B cell (primary cell): ENCODE measurements around the gene AS3MT. TPM values are rescaled to one million over a fixed set of nuclear protein-coding genes. Genes with fewer than 3 reads are reported as not detected.

Experiments
- ATAC-seq: fragments of 200-7000 bp; cut with Tn5 transposase; one replicate; pipeline ENCODE4 v1.10.0; 2021; ENCODE audit warnings: low read depth, mild to moderate bottlenecking, moderate number of reproducible peaks, moderate library complexity
- CTCF ChIA-PET: fragments of 350-600 bp; sonication (Branson Sonifier 250); formaldehyde crosslinking; loops from one replicate; lab custom pipeline; 2021; ENCODE audit warnings: antibody characterized with exemption, inconsistent platforms; lab: Charles Lee
- POLR2A ChIA-PET: fragments of 350-600 bp; sonication (Branson Sonifier 250); formaldehyde crosslinking; loops from one replicate; lab custom pipeline; 2021; ENCODE audit warnings: antibody characterized with exemption; lab: Charles Lee
- DNase-seq: peaks from one replicate; pipeline ENCODE4 v3.0.0; 2013
- H2AFZ ChIP-seq: 2 replicates; pipeline ENCODE4 v1.6.1; 2012; ENCODE audit warnings: mild to moderate bottlenecking, low read depth, low read length; ENCODE audit not compliant: insufficient read depth, poor library complexity, severe bottlenecking
- H3K27ac ChIP-seq, 2 donors: 1 replicate in 1 of 2; 2 replicates in 1 of 2; pipeline ENCODE4 v1.5.1; 2012 to 2013; ENCODE audit warnings: low read length in 2 of 2, mild to moderate bottlenecking in 2 of 2, moderate library complexity in 1 of 2
- H3K27me3 ChIP-seq, 4 experiments: fragments of 200-600 bp in 1 of 4; sonication (generic) in 1 of 4; replicated peaks in 1 of 4; 1 replicate in 2 of 4; 2 replicates in 2 of 4; pipeline versions ENCODE4 v1.6.1 to v1.7.0; 2013 to 2016; ENCODE audit warnings: low read length in 3 of 4, mild to moderate bottlenecking in 2 of 4, mixed read lengths in 1 of 4, moderate library complexity in 1 of 4; ENCODE audit not compliant: insufficient read depth in 4 of 4, control insufficient read depth in 3 of 4; ENCODE audit errors: control extremely low read depth in 1 of 4
- H3K36me3 ChIP-seq, 2 experiments: replicated peaks in 1 of 2; 1 replicate in 1 of 2; 2 replicates in 1 of 2; pipeline versions ENCODE4 v1.6.1 to v1.7.1; 2013; ENCODE audit warnings: low read length in 1 of 2; ENCODE audit not compliant: insufficient read depth in 2 of 2, control insufficient read depth in 1 of 2; ENCODE audit errors: control extremely low read depth in 1 of 2, extremely low read depth in 1 of 2
- H3K4me1 ChIP-seq, 2 donors: fragments of 200-600 bp in 1 of 2; sonication (generic) in 1 of 2; 1 replicate in 1 of 2; 2 replicates in 1 of 2; pipeline versions ENCODE4 v1.5.1 to v1.6.1; 2013 to 2017; ENCODE audit warnings: low read length in 2 of 2; ENCODE audit not compliant: control insufficient read depth in 2 of 2, insufficient read depth in 2 of 2
- H3K4me2 ChIP-seq: replicated peaks from 2 replicates; pipeline ENCODE3; 2012; ENCODE audit warnings: mild to moderate bottlenecking, low read depth, low read length; ENCODE audit not compliant: poor library complexity, severe bottlenecking
- H3K4me3 ChIP-seq, 5 experiments: fragments of 200-600 bp in 1 of 5; sonication (generic) in 1 of 5; 1 replicate in 3 of 5; 2 replicates in 2 of 5; pipeline versions ENCODE4 v1.5.1 to v1.7.0; 2011 to 2016; ENCODE audit warnings: low read length in 4 of 5, mild to moderate bottlenecking in 4 of 5, low read depth in 2 of 5, control low read depth in 1 of 5, moderate library complexity in 1 of 5; ENCODE audit not compliant: insufficient read depth in 1 of 5; ENCODE audit errors: control extremely low read depth in 1 of 5, extremely low read depth in 1 of 5
- H3K79me2 ChIP-seq: fragments of 200-600 bp; sonication (generic); one replicate; pipeline ENCODE4 v1.6.0; 2016; ENCODE audit warnings: low read length; ENCODE audit not compliant: control insufficient read depth, insufficient read depth
- H3K9ac ChIP-seq: fragments of 200-600 bp; sonication (generic); 2 replicates; pipeline ENCODE4 v1.6.1; 2017; ENCODE audit warnings: mild to moderate bottlenecking, low read length, moderate library complexity
- H3K9me3 ChIP-seq, 3 donors: one replicate each; pipeline versions ENCODE4 v1.6.1 to v1.7.1; 2013; ENCODE audit warnings: low read length in 2 of 3; ENCODE audit not compliant: control insufficient read depth in 2 of 3, insufficient read depth in 1 of 3; ENCODE audit errors: control extremely low read depth in 1 of 3
- H4K20me1 ChIP-seq: 2 replicates; pipeline ENCODE4 v1.6.0; 2012; ENCODE audit warnings: mild to moderate bottlenecking, low read length; ENCODE audit not compliant: insufficient read depth, control insufficient read depth, poor library complexity, severe bottlenecking
- H3K27ac Mint-ChIP-seq: one replicate; pipeline ENCODE4 v1.8.0; 2021; ENCODE audit warnings: mixed read lengths
- H3K27me3 Mint-ChIP-seq: one replicate; pipeline ENCODE4 v1.8.0; 2021; ENCODE audit warnings: mixed read lengths
- H3K4me1 Mint-ChIP-seq: one replicate; pipeline ENCODE4 v1.8.0; 2021; ENCODE audit warnings: mixed read lengths
- H3K4me3 Mint-ChIP-seq: one replicate; pipeline ENCODE4 v1.8.0; 2021; ENCODE audit warnings: mixed read lengths
- H3K9me3 Mint-ChIP-seq: one replicate; pipeline ENCODE4 v1.8.0; 2022; ENCODE audit warnings: mixed read lengths; ENCODE audit not compliant: insufficient read depth
- CTCF ChIP-seq: fragments of 200-600 bp; IDR thresholded peaks from one replicate; pipeline ENCODE4 v1.8.0; 2022; ENCODE audit warnings: antibody characterized with exemption, mild to moderate bottlenecking
- EZH2 ChIP-seq: IDR thresholded peaks from 2 replicates; pipeline ENCODE4 v1.6.1; 2012; ENCODE audit warnings: borderline replicate concordance, low read depth, mild to moderate bottlenecking, moderate library complexity, low read length; ENCODE audit not compliant: insufficient read depth, poor library complexity, severe bottlenecking
- WGBS: methylation state at CpG from one replicate; pipeline ENCODE4 v1.1.5; 2013; ENCODE audit warnings: missing lambda C conversion rate; ENCODE audit not compliant: insufficient coverage; 5-methylcytosine and 5-hydroxymethylcytosine counted together
- intact Hi-C: fragments of 100-400 bp; cut with micrococcal nuclease; formaldehyde crosslinking; loops from one replicate; pipeline ENCODE4 v1.10.0; 2022
- polyA plus RNA-seq: library from polyadenylated mRNA; depleted of rRNA; stranded (reverse); fragments of >200 nt; gene quantifications from 2 replicates; pipeline ENCODE4 v1.2.3, GENCODE V29; 2012
- total RNA-seq, 2 donors: library from RNA; stranded (reverse); fragments of 120-200 nt in 1 of 2; gene quantifications; 1 replicate in 1 of 2; 2 replicates in 1 of 2; pipeline versions ENCODE4 v1.2.3 to v1.2.4, GENCODE V29; 2013 to 2022

The AS3MT gene
- total and polyA plus RNA-seq, 2 donors (not counting 1 experiment from before 2014, with no cell fraction given), result 0.25 TPM; not detected in 1

- Histone ChIP-seq H3K27ac (peak overlapping the region in 1 of 2 donors; percentile 92), H4K20me1 (no peaks in the 10 kb centered on the region), H3K4me3 (peak overlapping the region; percentile 60 to 95 (median 93)), H3K9me3 (peaks cover 0 to 3% (median 0%) of the 10 kb centered on the region in 3 donors), H3K4me1 (peaks cover 33 to 34% of the 10 kb centered on the region in 2 donors), H2AFZ (peak overlapping the region; percentile 100), H3K4me2 (peak overlapping the region; percentile 96), H3K9ac (peak overlapping the region; percentile 94), H3K27me3 (peaks cover 0 to 11% (median 5%) of the 10 kb centered on the region in 4 experiments), H3K79me2 (peaks cover 20% of the 10 kb centered on the region), H3K36me3 (no peaks in the 10 kb centered on the region)
- Mint-ChIP-seq H3K9me3 (no peaks in the 10 kb centered on the region), H3K4me1 (peaks cover 59% of the 10 kb centered on the region), H3K4me3 (peak overlapping the region; percentile 98), H3K27ac (peak overlapping the region; percentile 96), H3K27me3 (peaks cover 12% of the 10 kb centered on the region)
- DNase-seq (no peak), ATAC-seq (no peak)
- POLR2A ChIA-PET, result interaction anchor here (1.0 to 1.2 kb wide), 3 partner anchors 50 to 449 kb away, joined by 3 to 4 read pairs (median 3); partner anchors contain the start of genes AS3MT and TAF5
- intact Hi-C loops, result loop anchor here (1.0 to 10.0 kb wide), 10 partner anchors 65 to 1348 kb away; partner anchors contain the start of genes ARL3, BORCS7, GSTO2 and PPRC1
- CTCF ChIA-PET, result interaction anchor here (2.4 to 7.7 kb wide), 4 partner anchors 151 to 414 kb away, joined by 13 to 151 read pairs (median 40); partner anchors contain the start of genes ARL3, RPEL1 and SFXN2
- WGBS, result under 1% methylated on average over 49 of the region's 49 CpGs
- TF ChIP-seq CTCF (peak; percentile 16), EZH2 (no peak)
Observed at GRCh38 chr10:102918817-102919245, 49.6 kb downstream of the AS3MT start.
